HepG2 (cell line): ENCODE data around the gene FITM2. TPM values are rescaled to one million over a fixed set of nuclear protein-coding genes. Genes with fewer than 3 reads are reported as not detected.

Experiments used
- ATF3 ChIP-seq: sonication (generic); formaldehyde crosslinking; IDR thresholded peaks from 2 replicates; pipeline ENCODE4 v1.4.0; 2020; ENCODE audit warnings: missing genetic modification reagents
- BRCA1 ChIP-seq: sonication (generic); formaldehyde crosslinking; IDR thresholded peaks from 2 replicates; pipeline ENCODE4 v1.4.0; 2020; ENCODE audit warnings: missing genetic modification reagents
- CBX2 ChIP-seq, 2 experiments: fragments of 200-600 bp in 1 of 2; sonication (generic); formaldehyde crosslinking in 1 of 2; IDR thresholded peaks; 2 replicates each; pipeline versions ENCODE4 v1.7.0 to v1.8.1; 2018 to 2022; ENCODE audit warnings: low read depth in 2 of 2, low read length in 1 of 2, mild to moderate bottlenecking in 1 of 2, missing genetic modification reagents in 1 of 2
- CC2D1A ChIP-seq: sonication (generic); formaldehyde crosslinking; IDR thresholded peaks from 2 replicates; pipeline ENCODE4 v1.8.1; 2023; ENCODE audit warnings: mild to moderate bottlenecking, missing genetic modification reagents
- CENPT ChIP-seq: sonication (generic); formaldehyde crosslinking; IDR thresholded peaks from 2 replicates; pipeline ENCODE4 v1.8.0; 2022; ENCODE audit warnings: low read depth, mild to moderate bottlenecking, moderate library complexity, missing genetic modification reagents
- CHD4 ChIP-seq: fragments of 200-600 bp; sonication (generic); IDR thresholded peaks from 2 replicates; pipeline ENCODE4 v1.7.0; 2017; ENCODE audit warnings: mild to moderate bottlenecking, low read length, borderline replicate concordance
- DNMT3B ChIP-seq: conservative IDR thresholded peaks from 2 replicates; pipeline ENCODE4 v1.6.1; 2016; ENCODE audit warnings: missing biosample characterization, control low read depth
- HNF4G ChIP-seq, 2 experiments: sonication (generic) in 1 of 2; formaldehyde crosslinking in 1 of 2; IDR thresholded peaks; 2 replicates each; pipeline versions ENCODE4 v1.4.0 to v1.6.1; 2011 to 2020; ENCODE audit warnings: borderline replicate concordance in 2 of 2, low read depth in 2 of 2, mild to moderate bottlenecking in 2 of 2, low read length in 1 of 2, missing genetic modification reagents in 1 of 2, moderate library complexity in 1 of 2
- IKZF1 ChIP-seq: fragments of 450-650 bp; IDR thresholded peaks from 2 replicates; pipeline ENCODE4 v1.7.1; 2016
- IKZF5 ChIP-seq: IDR thresholded peaks from 2 replicates; pipeline ENCODE4 v1.6.1; 2018; ENCODE audit warnings: missing genetic modification reagents, mild to moderate bottlenecking, missing compliant biosample characterization
- MED1 ChIP-seq: sonication (generic); formaldehyde crosslinking; IDR thresholded peaks from 2 replicates; pipeline ENCODE4 v1.4.0; 2020; ENCODE audit warnings: missing genetic modification reagents
- POLR2AphosphoS5 ChIP-seq: IDR thresholded peaks from 2 replicates; pipeline ENCODE4 v1.6.1; 2012; ENCODE audit warnings: low read depth, low read length
- RAD21 ChIP-seq: fragments of 450-650 bp; formaldehyde crosslinking; IDR thresholded peaks from 2 replicates; pipeline ENCODE4 v1.5.0; 2020; ENCODE audit warnings: mild to moderate bottlenecking
- RELA ChIP-seq: sonication (generic); formaldehyde crosslinking; IDR thresholded peaks from 2 replicates; pipeline ENCODE4 v1.4.0; 2020; ENCODE audit warnings: missing genetic modification reagents
- TBP ChIP-seq: sonication (generic); formaldehyde crosslinking; IDR thresholded peaks from 2 replicates; pipeline ENCODE4 v1.5.0; 2020; ENCODE audit warnings: missing genetic modification reagents
- TBX2 ChIP-seq: sonication (generic); formaldehyde crosslinking; IDR thresholded peaks from 2 replicates; pipeline ENCODE4 v1.5.0; 2020; ENCODE audit warnings: missing genetic modification reagents, mild to moderate bottlenecking, borderline replicate concordance
- ZFY ChIP-seq: sonication (generic); formaldehyde crosslinking; IDR thresholded peaks from 2 replicates; pipeline ENCODE4 v1.4.0; 2020; ENCODE audit warnings: missing genetic modification reagents
- ZNF20 ChIP-seq: sonication (generic); formaldehyde crosslinking; IDR thresholded peaks from 2 replicates; pipeline ENCODE4 v1.4.0; 2020; ENCODE audit warnings: mild to moderate bottlenecking, moderate library complexity, missing genetic modification reagents
- ZNF280D ChIP-seq: sonication (generic); formaldehyde crosslinking; IDR thresholded peaks from 2 replicates; pipeline ENCODE4 v1.5.1; 2020; ENCODE audit warnings: mild to moderate bottlenecking, missing genetic modification reagents
- ZNF598 ChIP-seq: sonication (generic); formaldehyde crosslinking; IDR thresholded peaks from 2 replicates; pipeline ENCODE4 v1.5.1; 2020; ENCODE audit warnings: mild to moderate bottlenecking, missing genetic modification reagents, borderline replicate concordance
- ZNF670 ChIP-seq: sonication (generic); formaldehyde crosslinking; IDR thresholded peaks from 2 replicates; pipeline ENCODE4 v1.8.0; 2022; ENCODE audit warnings: mild to moderate bottlenecking, missing genetic modification reagents, borderline replicate concordance
- ZSCAN29 ChIP-seq: sonication (generic); formaldehyde crosslinking; conservative IDR thresholded peaks from 2 replicates; pipeline ENCODE4 v1.4.0; 2020; ENCODE audit warnings: mild to moderate bottlenecking, missing genetic modification reagents
- ZSCAN5A ChIP-seq: sonication (generic); formaldehyde crosslinking; IDR thresholded peaks from 2 replicates; pipeline ENCODE4 v1.8.0; 2022; ENCODE audit warnings: mild to moderate bottlenecking, missing genetic modification reagents, borderline replicate concordance
- polyA plus RNA-seq, 8 experiments: library from polyadenylated mRNA; depleted of rRNA in 3 of 8; stranded (reverse) in 7 of 8; unstranded in 1 of 8; fragments of >200 nt; fragmentation: Illumina TruSeq in 4 of 8; extraction: Trizol in 4 of 8; gene quantifications; 2 replicates each; pipeline versions ENCODE4 v1.2.1 to v1.2.3, GENCODE V29; 2011 to 2016; ENCODE audit warnings: low read depth in 4 of 8, missing spikeins in 1 of 8, mixed read lengths in 1 of 8; ENCODE audit not compliant: insufficient read depth in 1 of 8
- total RNA-seq, 5 experiments: library from RNA; depleted of rRNA; stranded (reverse); fragments of >200 nt; fragmentation: Illumina TruSeq; extraction: Trizol; gene quantifications; 2 replicates each; pipeline ENCODE4 v1.2.3, GENCODE V29; 2016; ENCODE audit warnings: low read depth in 1 of 5

The FITM2 gene
- total and polyA plus RNA-seq, 2 of the 13 experiments (the other 11 are each of a cell fraction or from before 2014, with no cell fraction given): 9.6 to 24.5 TPM

GRCh38 chr20:44274303-44275017 is 36.5 kb downstream of the FITM2 start (continued):
- TF ChIP-seq ATF3: no peak
- 0 out of 2 replicates have a peak, but pooled peaks have one; percentile 39 for TF ChIP-seq ZNF598 (CRISPR knock-in tag)
- TF ChIP-seq RELA (CRISPR knock-in tag): no peak
- TF ChIP-seq IKZF1: no peak
- TF ChIP-seq POLR2AphosphoS5: no peak
- no peak for TF ChIP-seq DNMT3B (CRISPR knock-in tag)
- TF ChIP-seq ZSCAN29 (CRISPR knock-in tag): no peak
- no peak for TF ChIP-seq ZNF670 (CRISPR knock-in tag)
- TF ChIP-seq IKZF5 (CRISPR knock-in tag): no peak
- no peak for TF ChIP-seq CENPT (CRISPR knock-in tag)
- TF ChIP-seq ZNF280D (CRISPR knock-in tag): no peak
- TF ChIP-seq ZSCAN5A: no peak; the same call in 1 of the 2 replicates
- peak; percentile 70 for TF ChIP-seq TBX2 (CRISPR knock-in tag)
- TF ChIP-seq CC2D1A (CRISPR knock-in tag): no peak
- TF ChIP-seq MED1 (CRISPR knock-in tag): 0 out of 2 replicates have a peak, but pooled peaks have one; percentile 24
- peak; percentile 78 for TF ChIP-seq HNF4G (IDR thresholded peaks at IDR 0.05; ENCODE audit: borderline replicate concordance, low read depth, low read length)
- no peak for TF ChIP-seq HNF4G (CRISPR knock-in tag; IDR thresholded peaks at IDR 0.05; ENCODE audit: borderline replicate concordance, low read depth)
- no peak for TF ChIP-seq CHD4
- no peak for TF ChIP-seq BRCA1 (CRISPR knock-in tag)
- TF ChIP-seq CBX2 (IDR thresholded peaks at IDR 0.05; ENCODE audit: low read depth, low read length): no peak
- no peak for TF ChIP-seq CBX2 (CRISPR knock-in tag; IDR thresholded peaks at IDR 0.05; ENCODE audit: low read depth)
- TF ChIP-seq ZFY (CRISPR knock-in tag): 0 out of 2 replicates have a peak, but pooled peaks have one; percentile 17
- TF ChIP-seq RAD21 (CRISPR knock-in tag): no peak
- no peak for TF ChIP-seq TBP (CRISPR knock-in tag)
- TF ChIP-seq ZNF20 (CRISPR knock-in tag): no peak
